Measurements from ENCODE around the gene FLOT2.

DNA sequence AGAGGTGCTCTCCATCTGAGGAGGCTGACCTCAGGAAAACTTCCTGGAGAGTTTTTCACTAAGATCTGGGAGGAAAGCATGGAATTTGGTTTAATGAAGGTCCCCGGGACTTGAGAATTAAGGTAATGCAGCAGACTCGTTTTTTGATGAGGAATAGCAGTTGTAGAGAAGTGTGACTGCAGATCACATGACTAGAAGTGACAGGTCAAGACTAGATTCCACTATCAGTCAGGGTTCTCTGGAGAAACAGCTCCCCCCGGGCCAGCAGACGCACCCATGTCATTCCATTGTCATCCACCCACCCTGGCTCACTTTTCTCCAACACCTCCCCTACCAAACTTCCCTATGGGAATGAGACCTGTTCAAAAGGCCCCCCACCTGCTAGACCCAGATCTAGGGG is 7.3 kb upstream of the FLOT2 start:
- TF ChIP-seq SMC3 (IDR thresholded peaks at IDR 0.05) = no peak
- TF ChIP-seq ZSCAN20 (CRISPR knock-in tag; IDR thresholded peaks at IDR 0.05) = no peak
- TF ChIP-seq, protein P1, sequence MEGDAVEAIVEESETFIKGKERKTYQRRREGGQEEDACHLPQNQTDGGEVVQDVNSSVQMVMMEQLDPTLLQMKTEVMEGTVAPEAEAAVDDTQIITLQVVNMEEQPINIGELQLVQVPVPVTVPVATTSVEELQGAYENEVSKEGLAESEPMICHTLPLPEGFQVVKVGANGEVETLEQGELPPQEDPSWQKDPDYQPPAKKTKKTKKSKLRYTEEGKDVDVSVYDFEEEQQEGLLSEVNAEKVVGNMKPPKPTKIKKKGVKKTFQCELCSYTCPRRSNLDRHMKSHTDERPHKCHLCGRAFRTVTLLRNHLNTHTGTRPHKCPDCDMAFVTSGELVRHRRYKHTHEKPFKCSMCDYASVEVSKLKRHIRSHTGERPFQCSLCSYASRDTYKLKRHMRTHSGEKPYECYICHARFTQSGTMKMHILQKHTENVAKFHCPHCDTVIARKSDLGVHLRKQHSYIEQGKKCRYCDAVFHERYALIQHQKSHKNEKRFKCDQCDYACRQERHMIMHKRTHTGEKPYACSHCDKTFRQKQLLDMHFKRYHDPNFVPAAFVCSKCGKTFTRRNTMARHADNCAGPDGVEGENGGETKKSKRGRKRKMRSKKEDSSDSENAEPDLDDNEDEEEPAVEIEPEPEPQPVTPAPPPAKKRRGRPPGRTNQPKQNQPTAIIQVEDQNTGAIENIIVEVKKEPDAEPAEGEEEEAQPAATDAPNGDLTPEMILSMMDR (IDR thresholded peaks at IDR 0.05) = no peak
- TF ChIP-seq, protein P2, sequence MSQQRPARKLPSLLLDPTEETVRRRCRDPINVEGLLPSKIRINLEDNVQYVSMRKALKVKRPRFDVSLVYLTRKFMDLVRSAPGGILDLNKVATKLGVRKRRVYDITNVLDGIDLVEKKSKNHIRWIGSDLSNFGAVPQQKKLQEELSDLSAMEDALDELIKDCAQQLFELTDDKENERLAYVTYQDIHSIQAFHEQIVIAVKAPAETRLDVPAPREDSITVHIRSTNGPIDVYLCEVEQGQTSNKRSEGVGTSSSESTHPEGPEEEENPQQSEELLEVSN (IDR thresholded peaks at IDR 0.05; ENCODE audit: borderline replicate concordance, low read depth) = no peak
- no peak for TF ChIP-seq CHD2 (IDR thresholded peaks at IDR 0.05; ENCODE audit: low read length, partially characterized antibody)
- TF ChIP-seq, protein P3, sequence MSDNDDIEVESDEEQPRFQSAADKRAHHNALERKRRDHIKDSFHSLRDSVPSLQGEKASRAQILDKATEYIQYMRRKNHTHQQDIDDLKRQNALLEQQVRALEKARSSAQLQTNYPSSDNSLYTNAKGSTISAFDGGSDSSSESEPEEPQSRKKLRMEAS (IDR thresholded peaks at IDR 0.05) = no peak
- no peak for TF ChIP-seq ZFP36 (IDR thresholded peaks at IDR 0.05; ENCODE audit: borderline replicate concordance, partially characterized antibody)
- no peak for TF ChIP-seq CBX8 (IDR thresholded peaks at IDR 0.05)
- no peak for TF ChIP-seq SREBF2 (IDR thresholded peaks at IDR 0.05)
- TF ChIP-seq POLR2A (IDR thresholded peaks at IDR 0.05; ENCODE audit: low read length) = no peak
- no peak for TF ChIP-seq MAFK (IDR thresholded peaks at IDR 0.05; ENCODE audit: partially characterized antibody)
- no peak for TF ChIP-seq RAD21 (conservative IDR thresholded peaks at IDR 0.05 in 1 of 2, IDR thresholded peaks at IDR 0.05 in 1 of 2)

All from A549 (cell line).